ENCODE measurements around the gene OXLD1.

Gene OXLD1

DNA sequence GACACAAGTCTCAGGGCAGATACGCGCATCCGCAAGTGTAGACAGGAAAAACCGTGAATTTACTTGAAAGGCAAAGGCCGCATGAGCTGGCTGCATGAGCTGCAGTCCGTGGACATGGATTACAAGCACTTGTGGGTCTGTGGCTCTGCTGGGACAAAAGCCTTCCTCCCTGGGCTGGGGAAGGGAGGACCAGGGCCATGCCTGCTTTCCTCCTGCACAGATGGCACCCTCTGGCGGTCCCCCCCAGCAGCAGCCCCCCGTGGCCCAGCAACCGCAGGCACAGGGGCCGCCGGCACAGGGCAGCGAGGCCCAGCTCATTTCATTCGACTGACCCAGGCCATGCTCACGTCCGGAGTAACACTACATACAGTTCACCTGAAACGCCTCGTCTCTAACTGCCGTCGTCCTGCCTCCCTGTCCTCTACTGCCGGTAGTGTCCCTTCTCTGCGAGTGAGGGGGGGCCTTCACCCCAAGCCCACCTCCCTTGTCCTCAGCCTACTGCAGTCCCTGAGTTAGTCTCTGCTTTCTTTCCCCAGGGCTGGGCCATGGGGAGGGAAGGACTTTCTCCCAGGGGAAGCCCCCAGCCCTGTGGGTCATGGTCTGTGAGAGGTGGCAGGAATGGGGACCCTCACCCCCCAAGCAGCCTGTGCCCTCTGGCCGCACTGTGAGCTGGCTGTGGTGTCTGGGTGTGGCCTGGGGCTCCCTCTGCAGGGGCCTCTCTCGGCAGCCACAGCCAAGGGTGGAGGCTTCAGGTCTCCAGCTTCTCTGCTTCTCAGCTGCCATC is 35.1 kb upstream of the OXLD1 start:
- no peak for DNase-seq

DNA sequence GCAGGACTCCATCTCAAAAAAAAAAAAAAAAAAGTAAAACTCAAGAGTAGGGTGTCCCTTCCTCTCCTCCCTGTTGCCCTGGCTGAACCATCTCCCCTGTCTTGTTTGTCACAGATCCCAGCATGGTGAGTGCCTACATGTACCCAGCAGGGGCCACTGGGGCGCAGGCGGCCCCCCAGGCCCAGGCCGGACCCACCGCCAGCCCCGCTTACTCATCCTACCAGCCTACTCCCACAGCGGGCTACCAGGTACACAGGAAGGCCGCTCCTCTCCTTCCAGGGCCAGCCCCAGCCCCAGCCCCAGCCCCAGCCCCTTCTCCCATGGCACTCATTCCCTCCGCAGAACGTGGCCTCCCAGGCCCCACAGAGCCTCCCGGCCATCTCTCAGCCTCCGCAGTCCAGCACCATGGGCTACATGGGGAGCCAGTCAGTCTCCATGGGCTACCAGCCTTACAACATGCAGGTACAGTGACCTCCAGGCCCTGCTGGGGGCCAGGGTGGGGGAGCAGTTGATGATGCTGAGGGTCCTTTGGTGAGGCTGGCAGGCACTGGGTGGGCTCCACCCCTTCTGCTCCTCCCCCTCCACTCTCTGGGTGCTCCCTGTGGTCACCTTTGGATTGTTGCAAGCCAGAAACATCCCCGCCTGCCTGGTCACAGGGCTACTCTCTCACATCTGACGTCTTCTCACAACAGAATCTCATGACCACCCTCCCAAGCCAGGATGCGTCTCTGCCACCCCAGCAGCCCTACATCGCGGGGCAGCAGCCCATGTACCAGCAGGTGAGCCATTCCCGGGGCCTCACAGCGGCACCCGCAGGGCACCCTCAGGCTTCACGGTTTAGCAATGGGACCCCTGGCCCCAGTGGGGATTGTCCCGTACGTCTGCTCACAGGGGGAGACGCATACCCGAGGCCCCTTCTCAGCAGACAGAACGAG is 34.2 kb upstream of the OXLD1 start:
- no peak for DNase-seq

- no peak for DNase-seq
Observed at GRCh38 chr17:81697261-81698044, 31.0 kb upstream of the OXLD1 start.

- no peak for DNase-seq
Observed at GRCh38 chr17:81696218-81696941, 30.0 kb upstream of the OXLD1 start.

GRCh38 chr17:81695801-81696200 is 29.4 kb upstream of the OXLD1 start:
- DNase-seq: no peak

DNA sequence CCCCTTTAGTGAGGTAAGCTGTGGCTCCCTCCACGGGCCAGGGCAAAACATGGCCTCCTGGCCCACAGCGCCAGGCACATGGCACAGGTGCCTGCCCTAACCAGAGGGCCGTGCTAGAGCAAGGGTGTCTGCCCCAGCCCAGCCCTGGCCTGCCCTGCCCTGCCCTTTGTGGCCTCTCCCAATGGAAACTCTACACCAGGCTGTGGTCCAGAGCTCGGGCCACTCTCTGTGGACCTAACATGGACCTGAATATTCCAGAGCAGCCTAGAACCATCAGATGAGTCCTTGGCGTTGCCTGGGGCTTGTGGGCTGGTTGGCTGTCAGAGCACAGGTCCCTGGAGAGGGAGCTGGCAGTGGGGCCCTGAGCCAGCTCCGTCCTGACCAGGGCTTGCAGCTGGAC is 28.8 kb upstream of the OXLD1 start:
- DNase-seq: no peak

DNA sequence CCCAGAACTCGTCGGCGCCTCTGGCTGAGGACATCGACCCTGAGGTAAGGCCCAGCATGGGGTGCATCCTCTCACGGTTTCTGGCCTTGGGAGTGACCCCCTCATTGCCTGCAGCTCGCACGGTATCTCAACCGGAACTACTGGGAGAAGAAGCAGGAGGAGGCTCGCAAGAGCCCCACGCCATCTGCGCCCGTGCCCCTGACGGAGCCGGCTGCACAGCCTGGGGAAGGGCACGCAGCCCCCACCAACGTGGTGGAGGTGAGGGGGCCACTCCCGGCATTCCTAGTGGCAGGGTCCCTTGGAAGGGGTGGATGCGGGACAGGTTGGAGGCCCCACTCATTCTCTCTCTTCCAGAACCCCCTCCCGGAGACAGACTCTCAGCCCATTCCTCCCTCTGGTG is 28.4 kb upstream of the OXLD1 start:
- DNase-seq: no peak

- DNase-seq: no peak
Observed at GRCh38 chr17:81693509-81694210, 27.3 kb upstream of the OXLD1 start.

GRCh38 chr17:81691608-81692007 is 25.2 kb upstream of the OXLD1 start:
- DNase-seq: no peak

DNA sequence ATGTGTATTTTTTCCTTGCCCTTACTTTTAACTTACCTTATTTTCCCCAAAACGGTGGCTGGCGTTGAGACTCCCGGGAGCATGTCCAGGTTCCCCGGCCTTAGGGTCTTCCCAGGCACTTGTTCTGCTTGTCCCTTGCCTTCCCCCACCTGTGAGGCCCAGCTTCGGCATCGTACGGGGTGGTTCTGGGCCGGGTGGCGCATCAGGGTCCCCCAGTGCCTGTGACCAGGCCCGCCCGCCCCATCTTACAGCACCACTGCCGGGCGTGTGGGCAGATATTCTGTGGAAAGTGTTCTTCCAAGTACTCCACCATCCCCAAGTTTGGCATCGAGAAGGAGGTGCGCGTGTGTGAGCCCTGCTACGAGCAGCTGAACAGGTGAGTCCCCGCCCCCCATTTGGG is 24.8 kb upstream of the OXLD1 start:
- no peak for DNase-seq

GRCh38 chr17:81690549-81690948 is 24.1 kb upstream of the OXLD1 start:
- DNase-seq: no peak

- DNase-seq: no peak
Observed at GRCh38 chr17:81690066-81690465, 23.7 kb upstream of the OXLD1 start.

GRCh38 chr17:81688616-81689015 is 22.2 kb upstream of the OXLD1 start:
- no peak for DNase-seq

GRCh38 chr17:81687770-81688541 is 21.6 kb upstream of the OXLD1 start:
- DNase-seq: no peak

DNA sequence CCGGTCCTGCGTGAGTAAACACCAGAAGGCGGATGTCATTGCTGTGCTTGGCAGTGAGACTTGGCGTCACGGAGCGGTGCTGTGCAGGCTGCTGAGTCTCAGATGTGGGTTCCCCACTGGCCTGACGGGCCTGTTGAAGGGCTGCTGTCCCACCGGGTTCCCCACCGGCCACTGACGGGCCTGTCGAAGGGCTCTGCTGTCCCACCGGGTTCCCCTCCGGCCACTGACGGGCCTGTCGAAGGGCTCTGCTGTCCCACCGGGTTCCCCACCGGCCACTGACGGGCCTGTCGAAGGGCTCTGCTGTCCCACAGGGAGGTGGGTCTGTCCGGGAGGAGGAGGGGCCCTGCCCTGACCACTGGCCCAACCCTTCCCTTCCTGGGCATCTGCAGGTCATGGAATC is 20.2 kb upstream of the OXLD1 start:
- no peak for DNase-seq

DNA sequence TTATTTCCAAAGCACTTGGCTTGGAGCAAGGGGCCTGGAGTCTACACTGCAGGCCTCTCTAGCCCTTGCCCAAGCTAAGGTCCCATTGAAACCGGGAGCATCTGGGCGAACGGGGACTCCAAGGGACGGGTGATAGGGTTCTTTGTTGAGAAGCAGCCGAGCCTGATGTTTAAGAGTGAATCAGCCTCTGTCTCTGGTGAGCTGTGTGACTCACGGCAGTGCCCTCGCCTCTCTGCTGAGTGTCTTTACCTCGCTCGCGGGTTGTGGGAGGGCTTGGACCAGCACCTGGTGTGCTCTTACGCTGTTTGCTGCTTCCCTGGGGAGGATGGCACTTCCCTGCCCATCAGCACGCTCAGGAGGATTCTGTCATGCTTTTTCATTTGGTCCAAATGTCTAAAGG is 18.7 kb upstream of the OXLD1 start:
- DNase-seq: no peak

DNA sequence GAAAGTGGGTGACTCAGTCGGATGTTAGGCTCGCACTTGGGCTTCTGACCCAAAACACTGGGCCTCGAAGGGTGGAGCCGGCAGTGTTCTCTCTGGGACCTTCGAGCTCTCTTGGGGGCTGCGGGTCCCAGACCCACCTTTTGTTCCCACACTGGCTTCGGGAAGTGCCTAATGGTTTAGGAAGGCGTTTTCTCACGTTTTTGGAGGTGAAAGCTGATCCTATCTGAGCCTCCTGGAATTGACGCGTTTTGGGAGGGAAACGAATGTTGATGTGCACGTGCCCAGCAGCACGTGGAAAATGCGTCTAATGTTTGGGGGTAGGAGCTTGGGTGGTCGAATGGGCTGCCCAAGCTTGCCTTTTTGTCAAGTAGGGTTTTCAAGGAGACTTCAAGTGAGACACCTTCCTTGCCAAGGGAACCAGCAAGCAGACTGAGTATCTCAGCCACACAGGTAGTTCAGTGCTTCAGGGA is 18.1 kb upstream of the OXLD1 start:
- no peak for DNase-seq

- DNase-seq: peak; percentile 96
Observed at GRCh38 chr17:81683584-81684441, 17.4 kb upstream of the OXLD1 start, which contains the start of the genes ARL16 and HGS. TSS of gene ARL16 (minus strand) at chr17:81683797. CDS start at chr17:81683753, 44 bp downstream. TSS of gene HGS (plus strand) at chr17:81684011. CDS start at chr17:81684067, 56 bp downstream.

DNA sequence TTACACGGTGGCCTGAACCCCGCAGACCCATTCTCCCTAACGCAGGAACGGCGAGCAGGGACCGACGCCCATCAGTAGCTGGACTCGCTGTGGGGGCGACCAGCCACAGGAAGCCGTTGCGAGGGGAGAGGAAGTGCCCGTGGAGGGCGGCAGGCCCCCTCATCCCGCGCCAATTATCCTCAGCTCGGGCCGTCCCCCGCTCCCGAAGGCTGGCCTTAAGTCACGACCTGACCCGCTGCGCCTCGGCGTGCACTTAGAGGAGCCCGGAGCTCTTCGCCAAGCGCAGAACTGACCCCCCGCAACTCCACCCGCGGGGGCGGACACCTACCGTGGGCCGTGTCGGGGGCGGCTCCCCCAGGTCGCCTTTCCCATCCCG is 16.8 kb upstream of the OXLD1 start:
- no peak for DNase-seq

Measured in NCI-H2029 (cell line).